Prostate gland (tissue), 2 donors: Measurements from ENCODE around the gene BST1. TPM values are rescaled to one million over a fixed set of nuclear protein-coding genes. Genes with fewer than 3 reads are reported as not detected.

Experiments
- DNase-seq: peaks from one replicate; pipeline ENCODE4 v3.0.0-alpha.2; 2019; ENCODE audit warnings: low spot score
- H3K27ac ChIP-seq, 2 donors: fragments of 200-600 bp; sonication (generic); 2 replicates each; pipeline ENCODE4 v1.5.1; 2017 to 2019
- H3K27me3 ChIP-seq: fragments of 200-600 bp; sonication (generic); replicated peaks from 2 replicates; pipeline ENCODE4 v1.5.1; 2019; ENCODE audit not compliant: insufficient read depth
- H3K36me3 ChIP-seq, 2 donors: fragments of 200-600 bp; sonication (generic); 1 replicate in 1 of 2; 2 replicates in 1 of 2; pipeline versions ENCODE4 v1.5.1 to v1.8.1; 2017 to 2019
- H3K4me1 ChIP-seq: fragments of 200-600 bp; sonication (generic); replicated peaks from 2 replicates; pipeline ENCODE4 v1.5.1; 2019
- H3K4me3 ChIP-seq, 2 donors: fragments of 200-600 bp; sonication (generic); 2 replicates each; pipeline ENCODE4 v1.5.1; 2017 to 2019
- H3K9me3 ChIP-seq: fragments of 200-600 bp; sonication (generic); 2 replicates; pipeline ENCODE4 v1.5.1; 2017
- POLR2A ChIP-seq: fragments of 450-650 bp; IDR thresholded peaks from one replicate; pipeline ENCODE4 v1.6.1; 2016; ENCODE audit warnings: antibody characterized with exemption, mild to moderate bottlenecking
- POLR2AphosphoS5 ChIP-seq: sonication (generic); formaldehyde crosslinking; IDR thresholded peaks from one replicate; pipeline ENCODE4 v1.6.1; 2017; ENCODE audit warnings: antibody characterized with exemption
- WGBS: methylation state at CpG from one replicate; pipeline ENCODE4 v1.1.5; 2018; 5-methylcytosine and 5-hydroxymethylcytosine counted together
- intact Hi-C: fragments of 100-400 bp; cut with DNase I; formaldehyde crosslinking; loops from one replicate; pipeline ENCODE4 v1.14.2; 2022
- total RNA-seq, 2 donors: library from RNA; depleted of rRNA; stranded (reverse); fragments of >200 nt; gene quantifications; one replicate each; pipeline ENCODE4 v1.1.0, GENCODE V29; 2016
- TF ChIP-seq, protein P1 (sequence below), 4 experiments: fragments of 200-600 bp in 2 of 4; fragments of 450-650 bp in 2 of 4; sonication (generic) in 2 of 4; IDR thresholded peaks; 1 replicate in 3 of 4; 2 replicates in 1 of 4; pipeline ENCODE4 v1.5.1; 2016 to 2019; ENCODE audit warnings: antibody characterized with exemption in 4 of 4, mild to moderate bottlenecking in 2 of 4, moderate library complexity in 2 of 4

The BST1 gene
- total RNA-seq, 2 donors from 2014 or later = 1.1 to 2.3 TPM

GRCh38 chr4:15695240-15695699 lies 7.6 kb upstream of the BST1 start:
- DNase-seq = no peak
- WGBS = 85% methylated on average over 10 of the region's 10 CpGs

GRCh38 chr4:15695729-15696128 lies 7.1 kb upstream of the BST1 start:
- Histone ChIP-seq H3K27me3 (no peaks in the 10 kb centered on the region), H3K4me1 (no peaks in the 10 kb centered on the region), H3K9me3 (no peaks in the 10 kb centered on the region), H3K36me3 (no peaks in the 10 kb centered on the region), H3K4me3 (no peak overlapping the region), H3K27ac (no peak overlapping the region)
- TF ChIP-seq POLR2AphosphoS5 = no peak
- no peak for TF ChIP-seq POLR2A
- TF ChIP-seq, protein P1, sequence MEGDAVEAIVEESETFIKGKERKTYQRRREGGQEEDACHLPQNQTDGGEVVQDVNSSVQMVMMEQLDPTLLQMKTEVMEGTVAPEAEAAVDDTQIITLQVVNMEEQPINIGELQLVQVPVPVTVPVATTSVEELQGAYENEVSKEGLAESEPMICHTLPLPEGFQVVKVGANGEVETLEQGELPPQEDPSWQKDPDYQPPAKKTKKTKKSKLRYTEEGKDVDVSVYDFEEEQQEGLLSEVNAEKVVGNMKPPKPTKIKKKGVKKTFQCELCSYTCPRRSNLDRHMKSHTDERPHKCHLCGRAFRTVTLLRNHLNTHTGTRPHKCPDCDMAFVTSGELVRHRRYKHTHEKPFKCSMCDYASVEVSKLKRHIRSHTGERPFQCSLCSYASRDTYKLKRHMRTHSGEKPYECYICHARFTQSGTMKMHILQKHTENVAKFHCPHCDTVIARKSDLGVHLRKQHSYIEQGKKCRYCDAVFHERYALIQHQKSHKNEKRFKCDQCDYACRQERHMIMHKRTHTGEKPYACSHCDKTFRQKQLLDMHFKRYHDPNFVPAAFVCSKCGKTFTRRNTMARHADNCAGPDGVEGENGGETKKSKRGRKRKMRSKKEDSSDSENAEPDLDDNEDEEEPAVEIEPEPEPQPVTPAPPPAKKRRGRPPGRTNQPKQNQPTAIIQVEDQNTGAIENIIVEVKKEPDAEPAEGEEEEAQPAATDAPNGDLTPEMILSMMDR (IDR thresholded peaks at IDR 0.05) = no peak
- DNase-seq = no peak
- intact Hi-C loops = no loop called here
- 67% methylated on average over 3 of the region's 3 CpGs for WGBS

More at GRCh38 chr4:15695240-15695699, 7.6 kb upstream of the BST1 start:
- Histone ChIP-seq H3K27me3 (no peaks in the 10 kb centered on the region), H3K36me3 (no peaks in the 10 kb centered on the region), H3K4me3 (no peak overlapping the region), H3K4me1 (no peaks in the 10 kb centered on the region), H3K27ac (no peak overlapping the region), H3K9me3 (no peaks in the 10 kb centered on the region)
- intact Hi-C loops = no loop called here
- TF ChIP-seq, protein P1 (IDR thresholded peaks at IDR 0.05) = no peak
- TF ChIP-seq POLR2AphosphoS5 (no peak), POLR2A (no peak)

DNA sequence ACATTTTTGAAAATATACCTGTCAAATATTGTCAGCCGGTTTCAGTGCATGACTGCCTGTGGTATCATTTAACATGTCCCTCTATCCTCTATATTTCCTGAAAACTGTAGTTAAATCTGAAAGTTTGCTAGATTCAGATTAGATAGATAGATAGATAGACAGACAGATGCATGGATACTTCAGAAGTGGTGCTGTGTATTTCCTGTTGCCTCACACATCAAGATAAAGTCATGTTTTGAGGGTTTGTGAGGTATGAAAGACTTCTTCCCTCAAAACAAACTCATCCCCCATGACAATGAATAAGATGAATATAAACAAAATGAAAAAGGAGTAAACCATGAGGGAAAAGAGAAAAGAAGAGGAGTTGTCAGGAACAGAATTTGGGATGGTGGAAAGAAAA lies 6.0 kb upstream of the BST1 start:
- Histone ChIP-seq H3K9me3 (no peaks in the 10 kb centered on the region), H3K27me3 (no peaks in the 10 kb centered on the region), H3K27ac (no peak overlapping the region), H3K4me1 (no peaks in the 10 kb centered on the region), H3K4me3 (no peak overlapping the region), H3K36me3 (no peaks in the 10 kb centered on the region)
- no peak for DNase-seq
- intact Hi-C loops = no loop called here
- 94% methylated on average over 1 of the region's 1 CpG for WGBS
- TF ChIP-seq, protein P1 (IDR thresholded peaks at IDR 0.05) = no peak
- TF ChIP-seq POLR2A (no peak), POLR2AphosphoS5 (no peak)

DNA sequence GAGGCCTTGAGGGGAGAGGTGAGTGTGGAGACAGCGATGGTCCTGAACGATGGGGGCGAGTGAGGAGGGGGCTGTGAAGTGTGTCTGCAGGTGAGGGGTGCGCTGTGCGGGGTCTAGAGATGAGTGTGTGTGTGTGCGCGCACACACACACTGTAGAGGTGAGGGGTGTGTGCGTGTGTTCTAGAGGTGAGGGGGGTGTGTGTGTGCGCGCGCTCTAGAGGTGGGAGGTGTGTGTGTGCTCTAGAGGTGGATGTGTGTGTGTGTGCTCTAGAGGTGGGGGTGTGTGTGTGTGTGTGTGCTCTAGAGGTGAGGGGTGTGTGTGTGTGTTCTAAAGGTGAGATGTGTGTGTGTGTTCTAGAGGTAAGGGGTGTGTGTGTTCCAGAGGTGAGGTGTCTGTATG lies 574 bp downstream of the BST1 start:
- no peaks in the 10 kb centered on the region for H3K36me3 ChIP-seq
- intact Hi-C loops = no loop called here
- no peak overlapping the region for H3K27ac ChIP-seq
- no peak for DNase-seq
- H3K27me3 ChIP-seq = no peaks in the 10 kb centered on the region
- no peaks in the 10 kb centered on the region for H3K9me3 ChIP-seq
- H3K4me1 ChIP-seq = no peaks in the 10 kb centered on the region
- 87% methylated on average over 11 of the region's 11 CpGs for WGBS
- TF ChIP-seq POLR2A = no peak
- TF ChIP-seq, protein P1 (IDR thresholded peaks at IDR 0.05) = no peak
- TF ChIP-seq POLR2AphosphoS5 = no peak
- no peak overlapping the region for H3K4me3 ChIP-seq

GRCh38 chr4:15704129-15704528 lies 1.3 kb downstream of the BST1 start:
- no peak overlapping the region for H3K4me3 ChIP-seq
- no peak for DNase-seq
- H3K9me3 ChIP-seq = no peaks in the 10 kb centered on the region
- TF ChIP-seq POLR2A (no peak), POLR2AphosphoS5 (no peak)
- TF ChIP-seq, protein P1 (IDR thresholded peaks at IDR 0.05) = no peak
- no peaks in the 10 kb centered on the region for H3K27me3 ChIP-seq
- no peaks in the 10 kb centered on the region for H3K4me1 ChIP-seq
- no peak overlapping the region for H3K27ac ChIP-seq
- intact Hi-C loops = no loop called here
- H3K36me3 ChIP-seq = no peaks in the 10 kb centered on the region
